NCI-H146 treated with DMSO at 0.1 percent for 48 hours (cell line): ENCODE results near the gene HS6ST2.

Experiments
- DNase-seq: peaks from one replicate; lab custom pipeline; 2025; ENCODE audit not compliant: unreplicated experiment; lab: John Stamatoyannopoulos, UW

HS6ST2 gene

DNA sequence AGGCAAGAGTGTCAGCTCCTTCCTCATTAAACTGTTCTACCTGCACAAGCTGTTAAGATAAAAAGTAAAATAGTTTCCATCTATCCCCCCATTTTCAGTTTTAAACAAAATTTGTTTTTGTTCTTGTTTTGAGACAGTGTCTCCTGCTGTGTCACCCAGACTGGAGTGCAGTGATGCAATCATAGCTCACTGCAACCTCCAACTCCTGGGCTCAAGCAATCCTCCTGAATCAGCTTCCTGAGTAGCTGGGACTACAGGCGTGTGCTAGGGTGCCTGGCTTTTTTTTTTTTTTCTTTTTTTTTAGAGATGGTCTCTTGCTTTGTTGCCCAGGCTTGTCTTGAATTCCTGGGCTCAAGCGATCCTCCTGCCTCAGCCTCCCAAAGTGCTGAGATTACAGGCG, 105.4 kb downstream of the HS6ST2 start:
- DNase-seq = no peak

- DNase-seq = no peak
These were observed 110.0 kb downstream of the HS6ST2 start for GRCh38 chrX:132848296-132848970.

GRCh38 chrX:132843363-132843762, 115.1 kb downstream of the HS6ST2 start:
- DNase-seq = no peak

DNA sequence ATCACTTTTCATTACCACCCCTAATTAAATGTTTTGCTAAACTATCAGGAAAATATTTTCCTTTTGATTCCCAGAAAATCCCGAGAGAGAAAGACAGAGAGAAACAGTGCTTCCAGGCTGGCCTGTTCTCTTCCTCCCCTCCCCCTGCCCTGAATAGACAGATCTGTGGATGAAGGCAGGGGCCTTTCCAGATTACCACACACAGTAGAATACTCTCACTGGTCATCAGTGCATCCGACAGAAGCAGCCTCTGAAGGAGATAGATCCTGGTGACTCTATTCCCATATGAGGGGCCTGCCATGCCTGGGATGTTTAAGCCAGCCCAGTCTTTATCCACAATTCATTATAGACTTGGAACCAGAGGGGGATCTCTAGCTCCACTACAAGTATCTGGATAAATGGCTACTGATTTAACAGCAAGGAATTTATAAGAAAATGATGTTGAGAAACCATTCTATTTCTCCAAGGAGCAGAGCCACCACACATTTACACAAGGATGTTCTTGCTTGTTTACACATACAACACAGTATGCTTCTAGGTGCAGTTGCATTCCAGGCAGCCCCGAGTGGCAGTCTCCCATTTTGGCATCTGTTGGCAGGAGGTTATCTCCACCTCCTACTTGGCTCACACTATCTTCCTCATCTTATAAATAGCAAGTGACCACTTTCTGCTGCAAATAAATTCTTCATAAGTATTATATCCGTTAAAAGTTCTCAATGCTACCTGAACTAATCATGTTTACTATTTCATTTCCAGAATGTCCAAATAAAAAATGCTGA, 115.8 kb downstream of the HS6ST2 start:
- no peak for DNase-seq

- no peak for DNase-seq
These were observed 120.5 kb downstream of the HS6ST2 start for GRCh38 chrX:132837967-132838366.

DNA sequence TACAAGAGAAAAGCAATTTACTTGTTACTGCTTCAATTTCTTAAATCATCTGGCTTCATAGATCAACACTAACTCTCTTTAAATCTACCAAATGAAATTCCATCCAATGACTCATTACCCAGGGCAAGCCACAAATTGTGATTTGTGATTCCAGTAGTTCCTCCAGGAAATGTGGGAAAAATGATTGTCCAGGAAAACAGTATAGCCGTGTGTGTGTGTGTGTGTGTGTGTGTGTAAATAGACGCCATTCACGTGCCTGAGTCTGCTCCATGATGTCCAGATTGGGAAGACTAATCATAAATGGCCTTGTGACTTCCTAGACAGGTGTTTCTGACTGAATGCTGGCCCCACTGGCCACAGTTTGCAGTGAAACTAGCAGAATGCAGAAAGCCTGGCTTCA, 121.3 kb downstream of the HS6ST2 start:
- DNase-seq = no peak

- no peak for DNase-seq
These were observed 122.0 kb downstream of the HS6ST2 start for GRCh38 chrX:132836471-132836870.

DNA sequence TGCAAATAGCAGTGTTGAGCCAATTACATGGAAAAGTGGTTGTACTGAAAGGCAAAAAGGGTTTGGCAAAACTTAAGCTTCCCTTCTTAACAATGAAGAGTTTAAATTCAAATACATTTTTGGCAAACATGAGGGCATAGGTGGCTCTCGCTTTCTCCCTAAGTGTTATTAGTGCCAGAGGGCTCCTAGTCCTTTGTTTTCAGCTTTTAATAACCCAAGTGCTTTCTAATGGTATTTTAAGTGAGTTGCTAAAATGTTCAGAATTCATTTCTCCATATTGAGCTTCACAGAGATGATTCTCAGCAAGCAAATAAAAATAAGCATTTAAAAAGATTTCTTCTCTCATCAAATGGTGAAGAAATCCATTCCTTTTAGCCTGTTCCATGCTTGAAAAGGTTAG, 123.7 kb downstream of the HS6ST2 start:
- no peak for DNase-seq

DNA sequence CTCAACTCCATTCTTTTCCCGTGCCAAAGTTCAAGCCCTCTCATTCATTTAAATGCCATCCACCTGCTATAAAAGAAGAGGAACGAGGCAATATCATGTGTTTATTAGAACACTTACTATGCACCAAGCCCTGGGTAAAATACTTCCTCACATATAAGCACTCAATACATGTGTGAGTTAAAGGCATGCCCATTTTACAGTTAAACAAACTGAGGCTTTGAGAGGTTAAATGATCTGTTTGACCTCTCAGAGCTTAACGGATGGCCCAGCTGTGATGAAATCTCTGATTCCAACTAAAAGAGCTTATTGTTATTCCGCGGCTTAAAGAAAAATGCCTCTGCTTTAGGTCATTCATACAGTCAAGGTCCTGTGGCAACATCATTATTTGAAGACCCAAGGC, 124.3 kb downstream of the HS6ST2 start:
- DNase-seq = no peak

- DNase-seq = no peak
These were observed 125.1 kb downstream of the HS6ST2 start for GRCh38 chrX:132833373-132833772.

GRCh38 chrX:132831336-132831973, 127.0 kb downstream of the HS6ST2 start:
- DNase-seq = no peak

GRCh38 chrX:132822634-132823012, 135.8 kb downstream of the HS6ST2 start:
- no peak for DNase-seq

- DNase-seq = no peak
These were observed 136.3 kb downstream of the HS6ST2 start for GRCh38 chrX:132821974-132822633.

- DNase-seq = no peak
These were observed 137.8 kb downstream of the HS6ST2 start for GRCh38 chrX:132820675-132821074.

- DNase-seq = no peak
These were observed 138.6 kb downstream of the HS6ST2 start for GRCh38 chrX:132819711-132820264.

- no peak for DNase-seq
These were observed 139.8 kb downstream of the HS6ST2 start for GRCh38 chrX:132818638-132819037.

DNA sequence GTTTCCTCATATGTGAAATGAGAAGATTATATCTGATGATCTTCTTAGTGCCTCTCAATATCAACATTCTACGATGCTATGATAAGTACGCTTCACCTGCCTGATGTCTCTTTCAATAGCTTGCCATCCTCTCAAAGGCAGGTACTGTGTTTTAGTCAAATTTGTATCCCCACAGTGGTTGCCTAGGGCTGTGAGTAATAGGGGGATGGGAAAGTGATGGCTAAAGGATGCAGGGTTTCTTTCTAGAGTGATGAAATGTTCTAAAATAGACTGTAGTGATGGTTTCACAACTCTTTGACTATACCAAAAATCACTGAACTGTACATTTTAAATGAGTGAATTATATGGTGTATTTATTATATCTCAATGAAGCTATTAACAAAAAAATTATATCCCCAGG, 142.8 kb downstream of the HS6ST2 start:
- DNase-seq = no peak

GRCh38 chrX:132810964-132811712, 147.3 kb downstream of the HS6ST2 start:
- no peak for DNase-seq

GRCh38 chrX:132810488-132810887, 147.9 kb downstream of the HS6ST2 start:
- DNase-seq = no peak

DNA sequence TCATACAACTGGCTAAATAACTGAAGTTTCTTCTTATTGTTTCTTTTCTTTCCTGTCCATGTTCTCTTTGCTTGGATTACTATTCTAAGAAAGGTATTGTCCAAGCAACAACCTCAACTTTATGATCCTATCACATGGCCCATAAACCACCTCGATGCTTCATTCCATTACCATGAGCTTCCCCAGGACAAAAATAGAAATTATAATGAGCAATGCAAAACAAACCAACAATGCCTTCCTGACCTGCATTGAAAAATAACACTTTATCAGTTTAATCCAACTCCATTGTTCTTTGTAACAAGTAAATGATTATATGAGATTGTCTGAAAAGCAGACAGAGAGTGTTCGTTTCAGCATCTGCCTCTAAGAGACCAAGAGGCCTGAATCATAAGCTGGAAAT, 148.8 kb downstream of the HS6ST2 start:
- DNase-seq = no peak
